ENCODE data around the gene NACC2.

NACC2 gene

GRCh38 chr9:136129176-136129575, 34.1 kb upstream of the NACC2 start:
- no peak for DNase-seq (ENCODE audit: low spot score)

GRCh38 chr9:136128436-136128835, 33.3 kb upstream of the NACC2 start:
- no peak for DNase-seq (ENCODE audit: low spot score)

DNA sequence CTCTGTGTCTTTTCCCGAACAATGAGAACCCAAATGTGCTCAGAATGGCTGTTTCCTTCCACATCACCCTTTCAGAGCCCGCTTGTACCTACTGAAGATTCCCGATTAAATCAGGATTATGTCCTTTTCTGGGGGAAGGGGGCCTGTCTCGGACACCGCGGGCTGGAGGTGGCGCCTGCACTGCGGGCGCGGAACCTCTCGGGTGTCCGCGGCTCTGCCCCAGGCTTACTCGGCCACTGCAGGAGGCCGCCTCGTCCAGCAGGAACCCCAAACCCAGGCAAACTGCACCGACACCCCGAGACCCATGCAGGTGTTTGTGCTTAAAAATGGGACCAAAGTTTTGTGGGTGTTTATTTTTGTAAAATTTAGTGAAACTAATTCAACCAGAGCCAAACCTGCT, 32.2 kb upstream of the NACC2 start:
- no peak for DNase-seq (ENCODE audit: low spot score)

GRCh38 chr9:136124976-136125692, 30.0 kb upstream of the NACC2 start:
- DNase-seq (ENCODE audit: low spot score), result no peak

- DNase-seq (ENCODE audit: low spot score), result peak; percentile 60
Observed at GRCh38 chr9:136122425-136123383, 27.6 kb upstream of the NACC2 start.

DNA sequence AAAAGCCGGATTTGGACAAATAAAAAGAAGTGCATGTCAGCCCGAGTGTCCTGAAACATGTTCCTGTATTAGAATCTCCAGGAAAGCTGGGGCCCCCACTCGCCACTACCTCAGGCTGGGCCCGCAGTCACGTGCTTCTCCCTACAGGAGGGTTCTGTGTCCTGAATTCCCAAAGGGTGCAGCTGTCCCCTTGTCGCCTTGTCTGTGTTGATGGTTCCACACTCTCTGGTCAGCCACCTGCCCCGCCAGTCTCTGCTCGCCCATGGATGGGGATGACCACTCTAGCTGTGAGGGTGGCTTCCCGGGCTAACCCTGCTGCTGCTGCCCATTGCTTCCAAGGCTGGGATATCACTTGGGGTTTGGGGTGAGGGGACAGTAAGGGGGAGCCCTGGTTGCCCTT, 26.7 kb upstream of the NACC2 start:
- DNase-seq (ENCODE audit: low spot score), result no peak

DNA sequence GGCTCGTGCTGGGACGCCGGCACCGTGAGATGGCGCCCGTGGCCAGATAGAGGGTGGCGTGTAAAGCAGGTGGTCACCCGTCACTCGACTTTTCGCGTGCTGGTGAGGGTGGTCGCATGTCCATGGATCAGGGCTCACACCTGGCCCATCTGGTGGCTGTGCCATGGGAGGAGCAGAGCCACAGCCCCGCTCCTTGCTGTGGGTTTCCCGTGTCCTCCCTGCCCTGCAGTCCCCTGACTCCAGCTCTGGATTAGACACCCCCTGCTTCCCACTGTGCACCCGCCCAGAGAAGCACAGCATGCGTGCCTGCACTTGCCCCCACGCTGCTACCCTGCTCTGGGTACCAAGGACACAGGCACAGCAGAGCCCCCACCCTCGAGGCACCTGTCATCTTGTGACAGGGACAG, 25.4 kb upstream of the NACC2 start:
- DNase-seq (ENCODE audit: low spot score), result no peak

GRCh38 chr9:136119883-136120393, 24.8 kb upstream of the NACC2 start:
- DNase-seq (ENCODE audit: low spot score), result no peak

DNA sequence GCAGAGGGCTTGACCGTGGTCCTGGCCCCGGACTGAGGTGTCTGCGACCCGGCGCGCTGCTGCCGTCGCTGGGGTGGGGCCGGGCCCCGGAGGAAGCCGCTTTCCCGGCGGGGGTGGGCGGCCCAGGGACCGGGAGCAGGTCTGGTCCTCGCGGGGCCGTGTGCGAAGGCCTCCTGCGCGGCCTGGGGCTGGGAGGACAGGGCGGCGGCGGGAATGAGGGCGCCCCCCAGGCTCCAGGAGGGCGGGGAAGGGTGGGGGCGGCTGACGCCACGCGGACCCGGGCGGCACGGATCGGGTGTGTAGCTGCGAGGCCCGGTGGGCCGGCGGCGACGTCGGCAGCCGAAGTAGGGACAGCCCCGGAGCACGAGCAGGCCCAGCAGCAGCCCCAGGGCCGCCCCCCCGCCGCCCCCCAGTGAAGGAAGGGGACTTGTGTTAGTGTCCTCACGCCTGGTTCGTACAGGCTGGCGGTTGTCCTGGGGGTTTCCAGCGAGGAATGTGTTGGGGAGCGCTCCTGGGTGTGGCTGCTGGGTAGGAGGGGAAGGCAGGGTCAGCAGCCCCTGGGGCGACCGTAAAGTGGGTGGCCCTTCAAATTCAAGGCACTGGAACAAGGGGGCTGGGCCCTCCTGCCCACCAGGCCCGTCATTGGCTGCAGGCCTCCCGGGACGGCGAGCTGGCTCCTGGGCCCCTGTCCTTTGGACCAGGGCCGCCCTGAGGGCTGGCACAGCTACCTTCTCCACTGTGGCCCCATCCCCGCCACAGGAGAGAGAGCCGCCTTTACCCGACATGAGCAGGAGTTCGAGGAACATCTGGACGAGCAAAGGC, 24.2 kb upstream of the NACC2 start:
- DNase-seq (ENCODE audit: low spot score), result peak; percentile 73

DNA sequence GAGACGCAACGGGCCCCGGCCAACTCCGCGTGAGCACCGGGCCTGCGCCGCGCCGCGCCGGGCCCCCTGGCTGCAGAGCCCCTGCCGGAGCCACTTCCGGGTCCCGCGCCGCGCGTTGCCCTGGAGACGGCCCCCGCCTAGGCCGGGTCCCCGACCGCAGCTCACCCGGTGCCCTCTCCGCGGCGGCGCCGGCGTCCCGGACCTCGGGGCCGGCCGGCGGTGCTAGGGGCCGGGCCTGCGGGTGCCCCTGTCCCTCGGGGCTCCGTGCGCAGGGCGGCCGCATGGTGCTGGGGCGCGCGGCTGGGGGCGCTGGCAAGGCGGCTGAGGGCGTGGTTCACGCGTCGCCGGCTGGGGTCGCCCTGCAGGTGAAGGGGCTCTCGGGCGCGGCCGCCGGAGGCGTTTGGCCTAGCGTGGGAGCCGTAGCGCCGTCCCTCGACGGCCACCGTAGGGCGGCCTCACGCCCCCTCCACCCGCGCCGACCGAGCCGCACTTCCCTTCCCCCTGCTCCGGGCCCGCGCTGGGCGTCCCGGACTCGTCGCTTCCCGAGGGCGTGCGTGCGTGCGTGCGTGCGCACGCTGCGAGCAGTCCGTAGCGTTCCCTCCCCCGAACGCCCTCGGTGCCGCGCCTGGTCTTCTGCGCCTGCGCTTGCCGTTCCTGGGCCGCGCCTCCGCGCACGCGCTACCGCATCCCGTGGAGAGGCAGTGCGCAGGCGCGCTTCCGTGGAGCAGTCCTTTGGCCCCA, 23.4 kb upstream of the NACC2 start, which contains the start of gene TMEM250:
Gene TMEM250, minus strand, starts transcription at position 556 of the 741 bp plus-strand sequence. CDS start 1,975 bp downstream, outside the sequence.
- DNase-seq (ENCODE audit: low spot score), result peak; percentile 97

GRCh38 chr9:136117916-136118319, 22.8 kb upstream of the NACC2 start:
- no peak for DNase-seq (ENCODE audit: low spot score)

GRCh38 chr9:136117291-136117915, 22.3 kb upstream of the NACC2 start:
- DNase-seq (ENCODE audit: low spot score), result peak; percentile 35

DNA sequence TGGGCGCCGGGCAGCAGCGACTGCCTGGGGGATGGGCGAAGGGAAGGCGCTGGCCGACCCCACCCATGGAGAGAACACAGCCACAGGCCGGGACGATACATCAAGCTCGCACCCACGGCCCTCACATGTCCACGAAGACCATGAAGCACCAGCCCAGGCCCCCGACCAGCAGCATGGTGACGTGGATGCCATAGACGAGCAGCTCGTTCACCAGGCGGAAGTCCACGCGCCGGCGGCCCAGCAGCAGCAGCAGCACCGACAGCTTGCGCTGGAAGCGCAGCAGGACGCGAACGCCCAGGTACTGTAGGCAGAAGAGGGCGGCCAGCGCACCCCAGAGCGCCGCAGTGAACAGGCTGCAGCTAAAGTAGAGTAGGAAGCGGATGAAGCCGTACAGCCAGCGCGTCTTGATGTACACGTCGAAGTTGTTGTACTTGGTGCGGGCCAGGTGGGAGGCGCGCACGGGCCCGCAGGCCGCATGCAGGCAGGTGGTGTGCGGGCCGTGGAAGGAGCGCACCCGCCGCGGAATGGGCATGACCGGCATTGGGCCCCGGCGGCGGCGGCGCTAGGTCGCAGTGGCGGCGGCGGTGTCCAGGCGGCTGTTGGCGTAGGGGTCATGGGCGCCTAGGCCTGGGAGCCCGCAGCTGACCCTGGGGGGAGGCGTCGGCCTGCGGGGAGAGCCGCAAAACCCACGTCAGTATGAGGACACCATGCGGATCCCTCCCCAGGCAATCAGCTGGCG, 21.4 kb upstream of the NACC2 start:
- DNase-seq (ENCODE audit: low spot score), result no peak

DNA sequence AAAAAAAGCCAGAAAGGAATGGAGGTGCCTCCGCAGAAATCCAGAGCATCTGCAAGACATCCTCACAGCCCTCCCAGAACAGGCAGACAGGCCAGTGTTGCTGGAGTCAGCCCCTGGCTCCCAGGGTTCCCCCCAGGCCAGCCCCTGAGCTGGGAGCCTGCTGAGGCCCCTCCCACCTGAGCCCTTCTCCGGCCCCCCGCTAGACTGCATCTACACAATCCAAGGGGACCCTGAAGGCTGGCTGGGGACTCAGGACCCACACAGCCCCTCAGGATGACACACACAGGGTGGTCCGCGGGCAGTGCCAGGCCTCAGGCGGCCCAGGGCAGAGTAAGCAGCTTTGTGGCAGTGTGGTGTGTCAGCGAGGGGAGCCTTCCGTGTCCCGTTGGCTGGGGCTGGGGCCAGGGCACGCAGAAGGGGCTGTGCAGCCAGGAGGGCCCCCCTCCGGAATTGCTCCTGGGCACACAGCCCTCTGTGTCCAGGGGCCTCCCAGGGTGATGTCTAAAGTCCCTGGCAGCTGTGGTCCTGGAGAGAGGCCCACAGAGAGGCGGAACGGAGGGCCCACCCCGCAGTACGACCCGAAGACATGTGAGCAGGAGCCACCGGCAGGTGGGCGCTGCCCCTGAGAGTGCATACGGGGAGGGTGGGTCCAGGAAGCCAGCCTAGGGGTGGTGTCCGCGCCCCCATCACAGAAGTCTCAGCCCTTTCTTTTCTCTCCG, 20.7 kb upstream of the NACC2 start:
- no peak for DNase-seq (ENCODE audit: low spot score)

- DNase-seq (ENCODE audit: low spot score), result no peak
Observed at GRCh38 chr9:136115206-136115605, 20.1 kb upstream of the NACC2 start.

DNA sequence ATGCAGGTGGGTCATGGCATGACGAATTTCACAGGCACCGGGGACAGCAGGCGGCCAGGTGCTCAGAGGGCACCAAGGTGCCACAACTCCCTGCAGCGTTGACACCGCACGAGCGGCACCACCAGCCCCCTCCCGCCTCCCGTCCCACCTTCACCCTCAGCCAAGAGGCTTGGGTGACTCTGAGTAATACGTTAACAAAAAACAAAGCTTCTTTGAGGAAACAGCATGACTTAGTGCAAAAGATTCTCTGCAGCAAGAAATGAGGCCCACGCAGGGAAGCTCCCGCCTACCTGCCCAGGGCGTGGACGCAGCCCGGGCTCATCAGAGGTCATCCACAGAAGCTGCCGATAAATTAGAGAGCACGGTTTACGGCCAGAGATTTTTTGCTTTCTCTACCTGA, 19.5 kb upstream of the NACC2 start:
- no peak for DNase-seq (ENCODE audit: low spot score)

DNA sequence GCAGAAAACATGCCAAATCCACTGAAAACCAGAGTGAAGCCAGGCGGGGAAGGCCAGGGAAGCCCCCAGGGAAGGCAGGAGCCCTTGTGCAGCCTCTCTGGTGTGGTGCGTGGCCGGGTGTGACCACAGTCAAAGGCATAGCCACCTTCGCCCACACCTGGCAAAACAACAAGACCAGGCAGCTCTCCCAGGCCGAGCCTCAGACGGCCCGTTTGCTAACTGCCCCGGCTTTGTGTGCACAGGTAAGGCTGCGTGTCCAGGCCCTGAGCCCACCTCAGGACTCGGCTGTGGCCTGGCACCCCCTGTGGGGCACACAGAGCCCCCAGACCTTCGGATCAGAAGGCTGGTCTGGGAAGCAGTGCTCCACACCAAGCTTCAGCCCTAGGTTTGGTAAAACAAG, 17.5 kb upstream of the NACC2 start:
- DNase-seq (ENCODE audit: low spot score), result no peak

GRCh38 chr9:136111910-136112309, 16.8 kb upstream of the NACC2 start:
- no peak for DNase-seq (ENCODE audit: low spot score)

GRCh38 chr9:136111190-136111589, 16.1 kb upstream of the NACC2 start:
- no peak for DNase-seq (ENCODE audit: low spot score)

Measured in kidney tubule cell (primary cell).